ENCODE measurements around the gene MRAP. TPM values are rescaled to one million over a fixed set of nuclear protein-coding genes. Genes with fewer than 3 reads are reported as not detected.

MRAP gene
- total and polyA plus RNA-seq, 2 donors (not counting 1 experiment from before 2014, with no cell fraction given), result not detected

GRCh38 chr21:32328595-32328994 is 29.9 kb downstream of the MRAP start:
- no peak overlapping the region for H3K27ac Mint-ChIP-seq
- no peak overlapping the region for H2AFZ ChIP-seq (ENCODE audit: insufficient read depth, low read depth, low read length, poor library complexity, severe bottlenecking)
- no peaks in the 10 kb centered on the region for H3K27me3 Mint-ChIP-seq
- no peaks in the 10 kb centered on the region for H3K79me2 ChIP-seq (ENCODE audit: control insufficient read depth, insufficient read depth, low read length)
- H3K9me3 Mint-ChIP-seq (ENCODE audit: insufficient read depth), result peaks cover 2% of the 10 kb centered on the region
- H4K20me1 ChIP-seq (ENCODE audit: control insufficient read depth, insufficient read depth, low read length, poor library complexity, severe bottlenecking), result no peaks in the 10 kb centered on the region
- no peak overlapping the region for H3K4me3 ChIP-seq (ENCODE audit: control extremely low read depth in 1 of 5, extremely low read depth in 1 of 5, insufficient read depth in 1 of 5, low read depth in 2 of 5, low read length in 4 of 5)
- no peak overlapping the region for H3K9ac ChIP-seq (ENCODE audit: low read length)
- 100% methylated on average over 1 of the region's 3 CpGs for WGBS (ENCODE audit: insufficient coverage)
- intact Hi-C loops (cut with micrococcal nuclease), result loop anchor here (1.0 kb wide), 1 partner anchor 15 kb away; no protein-coding TSS in a partner anchor
- POLR2A ChIA-PET, result no interaction called here
- H3K27ac ChIP-seq (ENCODE audit: low read length in 2 of 2), result no peak overlapping the region
- H3K4me2 ChIP-seq (replicated peaks; ENCODE audit: low read depth, low read length, poor library complexity, severe bottlenecking), result no peak overlapping the region
- DNase-seq (no peak), ATAC-seq (ENCODE audit: low read depth) (no peak)
- CTCF ChIA-PET, result no interaction called here
- H3K9me3 ChIP-seq (ENCODE audit: control extremely low read depth in 1 of 3, control insufficient read depth in 2 of 3, insufficient read depth in 1 of 3, low read length in 2 of 3), result peaks cover 0 to 4% (median 4%) of the 10 kb centered on the region in 3 donors
- H3K27me3 ChIP-seq (replicated peaks in 1 of 4; ENCODE audit: control extremely low read depth in 1 of 4, control insufficient read depth in 3 of 4, insufficient read depth in 4 of 4, low read length in 3 of 4), result no peaks in the 10 kb centered on the region
- peaks cover 4% of the 10 kb centered on the region for H3K4me1 Mint-ChIP-seq
- no peaks in the 10 kb centered on the region for H3K4me1 ChIP-seq (ENCODE audit: control insufficient read depth in 2 of 2, insufficient read depth in 2 of 2, low read length in 2 of 2)
- TF ChIP-seq EZH2 (IDR thresholded peaks at IDR 0.05; ENCODE audit: borderline replicate concordance, insufficient read depth, low read depth, low read length, poor library complexity, severe bottlenecking), result no peak
- TF ChIP-seq CTCF (IDR thresholded peaks at IDR 0.05), result no peak
- peaks cover 33 to 61% of the 10 kb centered on the region in 2 experiments for H3K36me3 ChIP-seq (replicated peaks in 1 of 2; ENCODE audit: control extremely low read depth in 1 of 2, control insufficient read depth in 1 of 2, extremely low read depth in 1 of 2, insufficient read depth in 2 of 2, low read length in 1 of 2)
- no peak overlapping the region for H3K4me3 Mint-ChIP-seq

GRCh38 chr21:32329331-32329730 is 30.7 kb downstream of the MRAP start:
- Histone ChIP-seq H3K36me3 (replicated peaks in 1 of 2; ENCODE audit: control extremely low read depth in 1 of 2, control insufficient read depth in 1 of 2, extremely low read depth in 1 of 2, insufficient read depth in 2 of 2, low read length in 1 of 2) (peaks cover 29 to 59% of the 10 kb centered on the region in 2 experiments), H3K9ac (ENCODE audit: low read length) (no peak overlapping the region), H3K9me3 (ENCODE audit: control extremely low read depth in 1 of 3, control insufficient read depth in 2 of 3, insufficient read depth in 1 of 3, low read length in 2 of 3) (peaks cover 0 to 4% (median 4%) of the 10 kb centered on the region in 3 donors), H3K4me1 (ENCODE audit: control insufficient read depth in 2 of 2, insufficient read depth in 2 of 2, low read length in 2 of 2) (no peaks in the 10 kb centered on the region), H4K20me1 (ENCODE audit: control insufficient read depth, insufficient read depth, low read length, poor library complexity, severe bottlenecking) (no peaks in the 10 kb centered on the region), H3K79me2 (ENCODE audit: control insufficient read depth, insufficient read depth, low read length) (no peaks in the 10 kb centered on the region), H3K27me3 (replicated peaks in 1 of 4; ENCODE audit: control extremely low read depth in 1 of 4, control insufficient read depth in 3 of 4, insufficient read depth in 4 of 4, low read length in 3 of 4) (no peaks in the 10 kb centered on the region), H3K4me3 (ENCODE audit: control extremely low read depth in 1 of 5, extremely low read depth in 1 of 5, insufficient read depth in 1 of 5, low read depth in 2 of 5, low read length in 4 of 5) (no peak overlapping the region), H2AFZ (ENCODE audit: insufficient read depth, low read depth, low read length, poor library complexity, severe bottlenecking) (no peak overlapping the region), H3K4me2 (replicated peaks; ENCODE audit: low read depth, low read length, poor library complexity, severe bottlenecking) (no peak overlapping the region), H3K27ac (ENCODE audit: low read length in 2 of 2) (no peak overlapping the region)
- CTCF ChIA-PET, result no interaction called here
- Mint-ChIP-seq H3K4me3 (no peak overlapping the region), H3K4me1 (peaks cover 4% of the 10 kb centered on the region), H3K27ac (no peak overlapping the region), H3K27me3 (no peaks in the 10 kb centered on the region), H3K9me3 (ENCODE audit: insufficient read depth) (peaks cover 2% of the 10 kb centered on the region)
- DNase-seq (no peak), ATAC-seq (ENCODE audit: low read depth) (no peak)
- 90% methylated on average over 1 of the region's 2 CpGs for WGBS (ENCODE audit: insufficient coverage)
- no peak for TF ChIP-seq CTCF (IDR thresholded peaks at IDR 0.05)
- no peak for TF ChIP-seq EZH2 (IDR thresholded peaks at IDR 0.05; ENCODE audit: borderline replicate concordance, insufficient read depth, low read depth, low read length, poor library complexity, severe bottlenecking)
- POLR2A ChIA-PET, result no interaction called here
- intact Hi-C loops (cut with micrococcal nuclease), result no loop called here

Data from B cell (primary cell).